Measurements from ENCODE around the gene EVC2. TPM values are rescaled to one million over a fixed set of nuclear protein-coding genes. Genes with fewer than 3 reads are reported as not detected.

The EVC2 gene
- total and polyA plus RNA-seq, 2 of the 13 experiments (the other 11 are each of a cell fraction or from before 2014, with no cell fraction given): not detected

- no peak for TF ChIP-seq ZNF512B (CRISPR knock-in tag; IDR thresholded peaks at IDR 0.05; ENCODE audit: borderline replicate concordance)
- TF ChIP-seq HNF4A (CRISPR knock-in tag; IDR thresholded peaks at IDR 0.05): peak; percentile 24; the same call in 1 of the 2 replicates
- TF ChIP-seq ZNF124 (CRISPR knock-in tag; IDR thresholded peaks at IDR 0.05): 0 out of 2 replicates have a peak, but pooled peaks have one; percentile 27
- TF ChIP-seq RBAK (CRISPR knock-in tag; IDR thresholded peaks at IDR 0.05): 0 out of 2 replicates have a peak, but pooled peaks have one; percentile 36
- peak; percentile 33; the same call in 1 of the 2 replicates for TF ChIP-seq DMAP1 (CRISPR knock-in tag; IDR thresholded peaks at IDR 0.05)
- TF ChIP-seq PLRG1 (conservative IDR thresholded peaks at IDR 0.05): no peak
- TF ChIP-seq HDAC2 (CRISPR knock-in tag; IDR thresholded peaks at IDR 0.05): peak; percentile 76
- TF ChIP-seq SPEN (CRISPR knock-in tag; IDR thresholded peaks at IDR 0.05; ENCODE audit: low read depth): 0 out of 2 replicates have a peak, but pooled peaks have one; percentile 37
- 0 out of 2 replicates have a peak, but pooled peaks have one; percentile 23 for TF ChIP-seq DRAP1 (CRISPR knock-in tag; IDR thresholded peaks at IDR 0.05)
- peak; percentile 24; the same call in 1 of the 2 replicates for TF ChIP-seq PATZ1 (CRISPR knock-in tag; IDR thresholded peaks at IDR 0.05)
- TF ChIP-seq SOX13 (IDR thresholded peaks at IDR 0.05): no peak
- TF ChIP-seq SOX13 (CRISPR knock-in tag; conservative IDR thresholded peaks at IDR 0.05 in 1 of 2, IDR thresholded peaks at IDR 0.05 in 1 of 2): peak in 1 of 2 experiments; percentile 70; a peak in 2 of 4 replicates
- 0 out of 2 replicates have a peak, but pooled peaks have one; percentile 42 for TF ChIP-seq ZNF121 (CRISPR knock-in tag; IDR thresholded peaks at IDR 0.05)
- TF ChIP-seq ZNF792 (CRISPR knock-in tag; IDR thresholded peaks at IDR 0.05): 0 out of 2 replicates have a peak, but pooled peaks have one; percentile 22
- TF ChIP-seq NR2F6 (IDR thresholded peaks at IDR 0.05): peak; percentile 85
- peak; percentile 92 for TF ChIP-seq NR2F6 (CRISPR knock-in tag; IDR thresholded peaks at IDR 0.05)
- peak; percentile 73 for TF ChIP-seq ZGPAT (CRISPR knock-in tag; IDR thresholded peaks at IDR 0.05)
- TF ChIP-seq ZFY (CRISPR knock-in tag; IDR thresholded peaks at IDR 0.05): peak; percentile 62; the same call in 1 of the 2 replicates
- TF ChIP-seq IRF2 (CRISPR knock-in tag; IDR thresholded peaks at IDR 0.05): peak; percentile 43; the same call in 1 of the 2 replicates
- TF ChIP-seq KDM1A (CRISPR knock-in tag; IDR thresholded peaks at IDR 0.05): peak; percentile 32; the same call in 1 of the 2 replicates
- peak; percentile 56; the same call in 1 of the 2 replicates for TF ChIP-seq HOXA3 (CRISPR knock-in tag; IDR thresholded peaks at IDR 0.05)
- peak; percentile 73 for TF ChIP-seq RXRB (CRISPR knock-in tag; IDR thresholded peaks at IDR 0.05; ENCODE audit: borderline replicate concordance)
- TF ChIP-seq ZNF292 (CRISPR knock-in tag; IDR thresholded peaks at IDR 0.05; ENCODE audit: borderline replicate concordance, low read depth): peak; percentile 77; the same call in 1 of the 2 replicates
These were observed 14.0 kb upstream of the EVC2 start (continued) for GRCh38 chr4:5722328-5722727.
